Raji (cell line): ENCODE data around the gene NDUFB5.
A peak's percentile ranks its signal among the peaks of the same experiment; 100 is the strongest.

ENCODE experiments used
- POLR2A ChIP-seq: IDR thresholded peaks from 2 replicates; pipeline ENCODE4 v1.6.1; 2011; ENCODE audit warnings: low read depth, low read length, control low read depth; ENCODE audit not compliant: insufficient read depth

NDUFB5 gene

GRCh38 chr3:179604321-179605078 lies at the start of gene NDUFB5, which contains the start of gene MRPL47:
Gene NDUFB5 (plus strand): TSS chr3:179604794. CDS start chr3:179604816, 22 bp downstream.
Gene MRPL47 (minus strand): TSS chr3:179604638. CDS start chr3:179604624, 14 bp downstream.
- TF ChIP-seq POLR2A = peak; percentile 94

GRCh38 chr3:179558742-179559364 lies 45.7 kb upstream of the NDUFB5 start:
- TF ChIP-seq POLR2A = no peak

- TF ChIP-seq POLR2A = no peak
These were observed 43.8 kb upstream of the NDUFB5 start for GRCh38 chr3:179560791-179561190.

- peak; percentile 97 for TF ChIP-seq POLR2A
These were observed 41.9 kb upstream of the NDUFB5 start, which contains the start of gene ACTL6A for GRCh38 chr3:179562591-179563270. Gene ACTL6A (plus strand): TSS chr3:179562926. CDS start chr3:179563093, 167 bp downstream.

GRCh38 chr3:179563271-179563783 lies 41.3 kb upstream of the NDUFB5 start:
- TF ChIP-seq POLR2A = peak; percentile 5

- TF ChIP-seq POLR2A = no peak
These were observed 39.1 kb upstream of the NDUFB5 start for GRCh38 chr3:179565496-179565895.

- no peak for TF ChIP-seq POLR2A
These were observed 23.6 kb upstream of the NDUFB5 start for GRCh38 chr3:179580992-179581391.

- TF ChIP-seq POLR2A = no peak
These were observed 15.5 kb upstream of the NDUFB5 start for GRCh38 chr3:179589143-179589542.

GRCh38 chr3:179590669-179591068 lies 13.9 kb upstream of the NDUFB5 start:
- TF ChIP-seq POLR2A = no peak

GRCh38 chr3:179591313-179591712 lies 13.3 kb upstream of the NDUFB5 start:
- TF ChIP-seq POLR2A = no peak

- no peak for TF ChIP-seq POLR2A
These were observed 5.1 kb upstream of the NDUFB5 start for GRCh38 chr3:179599531-179599930.

GRCh38 chr3:179603321-179603720 lies 1.3 kb upstream of the NDUFB5 start:
- no peak for TF ChIP-seq POLR2A

GRCh38 chr3:179603831-179604230 lies 763 bp upstream of the NDUFB5 start:
- TF ChIP-seq POLR2A = no peak

GRCh38 chr3:179606534-179607085 lies 2.0 kb downstream of the NDUFB5 start:
- TF ChIP-seq POLR2A = no peak
